GM19438 (cell line): ENCODE results near the gene MEGF6.

ENCODE experiments used
- ATAC-seq: cut with Tn5 transposase; IDR thresholded peaks from one replicate; pipeline ENCODE4 v1.9.1; 2021; ENCODE audit warnings: low read depth; ENCODE audit not compliant: unreplicated experiment

The MEGF6 gene

DNA sequence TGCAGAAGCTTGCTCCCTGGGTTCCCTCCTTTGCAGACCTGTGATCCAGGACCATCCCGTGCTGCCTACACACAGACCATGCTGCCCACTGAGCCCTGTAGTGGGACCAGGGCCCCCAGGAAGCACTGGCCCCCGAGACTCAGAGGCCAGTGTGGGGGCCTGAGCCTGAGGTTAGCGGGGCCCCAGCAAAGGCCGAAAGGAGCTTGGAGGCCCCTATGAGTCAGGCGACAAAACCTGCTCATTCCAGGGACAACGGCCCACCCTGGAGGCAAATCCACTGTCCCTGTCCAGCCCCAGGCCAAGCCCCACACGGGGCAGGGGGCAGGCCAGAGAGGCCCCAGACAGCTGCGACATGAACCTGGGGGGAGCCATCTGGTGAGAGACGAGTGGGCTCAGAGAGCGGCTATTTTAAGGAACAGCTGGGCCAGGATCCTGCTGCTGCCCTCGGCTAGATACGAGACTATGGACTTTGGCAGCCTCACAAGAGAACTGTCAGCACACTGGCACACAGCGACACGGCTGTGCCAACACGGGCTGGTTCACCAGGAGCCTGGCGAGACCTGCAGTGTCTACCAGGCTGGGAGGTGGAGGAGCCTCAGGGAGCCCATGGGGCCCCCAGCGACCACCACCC is 82.1 kb downstream of the MEGF6 start:
- no peak for ATAC-seq

DNA sequence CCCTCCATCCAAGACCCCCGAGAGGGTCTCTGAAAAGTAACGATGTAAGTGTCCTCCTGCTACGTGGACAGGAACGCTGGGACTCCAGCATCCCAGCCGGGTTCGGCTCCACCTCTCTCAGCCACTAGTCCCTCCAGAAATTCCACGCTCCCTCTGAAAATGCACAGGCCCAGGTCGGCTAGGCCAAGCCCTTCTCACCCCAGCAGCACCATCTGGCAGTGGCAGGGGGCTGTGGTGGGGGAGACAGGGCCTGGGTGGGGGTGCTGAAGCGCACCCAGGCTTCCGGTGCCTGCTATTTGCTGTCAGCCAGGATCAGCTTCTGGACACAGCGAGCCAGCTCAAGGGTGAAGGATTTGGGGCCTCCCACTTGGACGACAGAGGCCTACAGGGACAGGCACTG is 83.5 kb downstream of the MEGF6 start:
- no peak for ATAC-seq

GRCh38 chr1:3525551-3526482 is 85.5 kb downstream of the MEGF6 start:
- ATAC-seq: no peak

DNA sequence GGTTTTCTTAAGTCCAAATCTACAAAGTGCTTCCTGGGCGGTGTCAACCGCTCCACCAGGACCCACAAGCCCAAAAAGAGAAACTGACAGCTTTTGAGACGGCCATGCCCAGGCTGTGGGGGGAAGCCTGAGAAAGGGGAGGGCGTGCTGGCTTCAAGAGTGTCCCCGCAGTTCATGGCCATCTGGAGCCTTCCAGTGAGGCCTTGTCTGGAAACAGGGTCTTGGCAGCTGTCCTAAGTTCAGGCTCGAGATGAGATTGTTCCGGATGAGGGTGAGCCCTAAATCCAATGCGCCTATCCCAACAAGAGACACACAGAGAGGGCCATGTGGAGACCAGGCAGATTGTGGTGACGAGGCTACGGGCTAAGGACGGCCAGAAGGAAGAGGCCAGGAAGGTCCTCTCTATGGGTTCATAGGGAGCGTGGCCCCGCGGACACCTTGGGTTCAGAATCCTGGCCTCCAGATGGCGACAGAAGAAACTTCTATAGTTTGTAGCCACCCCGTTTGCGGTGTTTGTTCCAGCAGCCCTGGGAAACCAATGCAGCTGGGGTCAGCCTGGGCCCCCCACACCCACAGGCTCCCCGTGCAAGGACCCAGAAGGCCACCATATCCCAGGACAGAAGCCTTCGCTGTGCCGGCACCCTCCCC is 86.6 kb downstream of the MEGF6 start:
- no peak for ATAC-seq

DNA sequence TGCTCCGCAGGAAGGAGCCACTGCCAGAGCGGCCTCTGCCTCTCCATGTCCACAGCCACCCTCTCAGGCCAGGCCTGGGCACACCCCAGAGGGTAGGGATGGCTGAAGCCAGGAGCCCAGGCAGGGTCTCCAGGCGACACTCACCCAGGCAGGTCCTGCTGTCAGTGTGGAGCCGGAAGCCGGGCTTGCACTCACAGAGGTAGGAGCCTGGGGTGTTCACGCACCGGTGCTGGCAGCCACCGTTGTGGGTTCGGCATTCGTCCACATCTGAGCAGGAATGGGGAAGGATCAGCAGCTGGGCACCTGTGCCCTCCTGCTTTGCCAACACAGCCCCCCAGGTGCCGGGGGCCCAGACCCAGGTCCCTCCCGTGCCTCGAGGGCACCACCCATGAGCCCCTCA is 87.3 kb downstream of the MEGF6 start:
- ATAC-seq: no peak

DNA sequence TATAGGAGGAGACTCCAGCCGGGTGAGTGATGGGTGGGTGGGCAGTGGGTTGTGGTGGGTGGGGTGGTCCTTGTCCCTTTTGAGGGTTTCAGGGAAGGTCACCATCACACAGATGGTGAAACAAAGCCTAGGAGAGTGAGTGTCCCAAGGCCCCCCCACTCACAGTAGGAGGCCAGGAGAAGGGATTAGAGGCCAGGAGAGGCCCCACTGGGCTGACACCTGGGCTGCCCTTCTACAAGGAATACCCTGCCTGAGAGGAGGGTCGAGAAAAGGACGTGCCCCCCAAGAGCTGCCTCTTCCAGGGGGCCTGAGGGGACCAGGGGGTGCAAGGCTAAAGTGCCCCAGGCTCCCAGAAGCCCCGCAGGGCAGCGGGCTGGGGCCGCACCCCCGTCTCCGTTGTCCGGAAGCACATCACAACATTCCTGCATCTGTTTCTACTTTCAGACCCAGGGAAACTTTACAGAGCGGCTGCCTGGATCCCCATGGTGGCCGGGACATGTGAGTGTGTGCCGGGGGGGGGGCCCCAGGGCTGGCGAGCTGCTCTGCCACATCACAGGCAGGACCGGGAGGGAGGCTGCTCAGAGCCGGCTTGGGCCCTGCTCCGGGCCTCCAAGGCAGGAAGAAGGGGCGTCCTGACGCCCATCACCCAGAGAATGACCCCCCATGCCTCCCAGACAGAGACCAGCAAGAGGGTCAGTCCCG is 88.6 kb downstream of the MEGF6 start:
- ATAC-seq: no peak

DNA sequence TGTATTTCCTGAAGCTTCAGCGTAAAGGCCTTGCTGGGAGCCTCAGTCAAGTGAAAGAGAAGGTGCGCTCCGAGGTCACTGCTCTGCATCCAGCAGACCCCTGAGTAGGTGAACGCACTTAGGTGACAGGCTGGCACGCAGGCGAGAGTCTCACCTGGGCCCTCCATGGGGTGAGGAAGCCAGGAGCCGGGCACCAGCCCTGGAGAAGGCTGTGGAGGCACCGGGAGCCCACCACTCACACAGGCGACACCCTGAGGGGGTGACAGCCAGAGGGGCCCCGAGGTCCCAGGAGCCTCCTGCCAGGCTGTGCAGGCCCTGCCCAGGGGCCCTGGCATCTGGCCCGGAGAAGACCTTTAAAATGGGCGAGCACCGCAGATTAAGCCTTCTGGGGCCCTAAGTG is 89.2 kb downstream of the MEGF6 start:
- no peak for ATAC-seq

DNA sequence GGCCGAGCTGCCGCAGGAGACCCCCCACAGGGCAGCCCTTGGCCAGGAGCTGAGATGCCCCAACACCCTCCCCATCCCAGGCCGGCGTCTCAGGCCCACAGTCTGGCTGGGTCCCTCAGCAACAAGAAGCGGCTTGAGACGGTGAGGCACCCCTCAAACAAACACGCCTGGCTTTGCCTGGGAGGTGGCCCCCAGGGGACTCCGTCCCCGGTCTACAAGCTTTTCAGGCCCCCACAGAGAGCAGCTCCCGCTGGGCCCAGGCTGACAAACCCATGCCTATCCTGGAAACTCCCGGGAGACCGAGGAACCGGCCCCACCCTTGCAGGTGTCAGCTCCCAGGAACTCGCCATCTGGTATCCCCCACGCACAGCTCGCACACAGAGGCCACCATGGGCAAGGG is 89.9 kb downstream of the MEGF6 start:
- no peak for ATAC-seq

GRCh38 chr1:3520419-3521378 is 90.6 kb downstream of the MEGF6 start:
- no peak for ATAC-seq

GRCh38 chr1:3519301-3519885 is 91.9 kb downstream of the MEGF6 start:
- no peak for ATAC-seq

GRCh38 chr1:3518756-3519155 is 92.6 kb downstream of the MEGF6 start:
- ATAC-seq: no peak

DNA sequence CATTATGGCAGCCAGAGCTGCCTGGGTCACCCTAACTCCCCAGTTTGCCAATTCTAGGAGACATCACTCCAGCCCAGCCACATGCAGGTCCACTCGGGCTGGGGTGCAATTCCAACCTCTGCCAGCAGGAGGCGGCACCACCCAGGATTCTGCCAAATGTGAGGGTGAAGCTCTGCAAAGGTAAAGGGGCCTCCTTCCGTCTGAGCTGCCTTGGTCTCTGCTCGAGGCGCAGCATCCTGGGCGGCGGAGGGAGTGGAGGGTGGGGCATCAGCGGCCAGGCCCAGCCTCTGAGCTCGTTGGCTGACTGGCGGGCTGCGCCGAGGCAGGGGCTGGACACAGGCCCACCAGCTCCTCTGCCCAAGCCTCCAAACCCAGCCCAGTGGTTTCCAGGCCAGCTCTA is 93.1 kb downstream of the MEGF6 start:
- no peak for ATAC-seq

DNA sequence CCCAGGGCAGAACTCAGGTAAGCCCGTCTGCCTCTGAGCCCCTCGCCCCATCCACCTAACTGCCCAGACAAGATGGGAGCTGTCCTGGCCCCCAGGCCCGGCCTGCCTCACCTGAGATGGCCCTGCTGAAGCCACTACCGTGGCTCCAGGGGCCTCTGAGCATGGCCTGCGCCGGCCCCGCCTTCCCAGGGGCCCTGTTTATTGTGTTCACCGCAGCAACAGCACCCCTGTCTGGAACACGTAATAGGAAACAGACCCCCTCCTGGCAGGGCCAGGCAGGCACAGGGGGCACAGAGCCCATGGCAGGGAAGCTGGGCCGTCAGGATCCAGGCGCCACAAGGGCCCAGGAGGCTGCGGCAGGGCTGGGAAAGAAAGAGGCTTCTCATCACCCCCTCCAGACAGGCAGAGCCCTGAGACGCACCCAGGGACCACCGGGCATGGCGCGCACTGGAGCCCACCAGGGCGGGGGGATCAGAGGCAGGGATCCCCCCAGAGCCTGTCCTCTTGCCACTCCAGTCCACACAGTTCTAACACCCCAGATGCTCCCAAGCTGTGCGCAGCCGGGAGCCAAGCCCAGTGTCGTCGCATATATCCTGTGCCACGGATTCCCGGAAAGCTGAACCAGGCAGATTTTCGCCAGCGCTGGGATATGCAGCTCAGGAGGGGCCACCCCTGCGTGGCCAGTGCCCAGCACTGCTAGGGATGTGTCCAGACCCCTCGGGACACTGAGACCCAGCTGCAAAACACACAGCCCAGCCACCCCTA is 94.2 kb downstream of the MEGF6 start:
- ATAC-seq: no peak

- ATAC-seq: no peak
Measured at GRCh38 chr1:3516481-3516869, 94.8 kb downstream of the MEGF6 start.

DNA sequence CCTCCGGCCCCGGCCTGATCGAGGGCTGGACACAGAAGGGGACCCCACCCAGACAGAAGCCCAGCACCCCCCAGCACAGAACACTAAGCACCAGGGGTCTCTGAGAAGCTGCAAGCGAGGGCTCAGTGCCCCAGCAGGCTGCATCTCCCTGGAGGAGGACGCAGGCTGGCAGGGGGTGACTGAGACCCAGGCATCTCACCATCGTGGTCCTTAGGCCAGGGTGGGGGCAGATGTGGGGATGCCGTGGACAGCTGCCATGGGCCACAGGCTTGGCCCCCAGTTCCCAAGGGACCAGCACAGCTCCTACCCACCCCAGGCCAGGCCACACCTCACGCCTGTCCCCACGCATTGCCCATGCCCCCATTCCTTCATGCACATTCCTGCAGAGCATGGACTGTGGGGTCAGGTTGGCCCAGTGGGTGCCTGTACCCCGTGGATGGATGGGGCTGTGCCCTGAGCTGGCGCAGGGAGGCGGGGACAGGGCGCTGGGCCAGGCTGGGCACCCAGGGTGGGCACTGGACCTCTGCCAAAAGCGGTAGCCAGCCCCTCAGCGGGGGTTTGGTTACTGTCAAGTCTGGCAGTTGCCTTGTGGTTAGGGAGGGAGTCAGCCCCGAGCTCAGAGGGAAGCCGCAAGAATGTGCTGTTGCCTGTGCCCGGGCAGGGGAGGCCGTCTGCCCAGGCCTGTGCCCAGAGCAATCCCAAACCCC is 95.4 kb downstream of the MEGF6 start:
- ATAC-seq: no peak

GRCh38 chr1:3515272-3515671 is 96.0 kb downstream of the MEGF6 start:
- no peak for ATAC-seq

DNA sequence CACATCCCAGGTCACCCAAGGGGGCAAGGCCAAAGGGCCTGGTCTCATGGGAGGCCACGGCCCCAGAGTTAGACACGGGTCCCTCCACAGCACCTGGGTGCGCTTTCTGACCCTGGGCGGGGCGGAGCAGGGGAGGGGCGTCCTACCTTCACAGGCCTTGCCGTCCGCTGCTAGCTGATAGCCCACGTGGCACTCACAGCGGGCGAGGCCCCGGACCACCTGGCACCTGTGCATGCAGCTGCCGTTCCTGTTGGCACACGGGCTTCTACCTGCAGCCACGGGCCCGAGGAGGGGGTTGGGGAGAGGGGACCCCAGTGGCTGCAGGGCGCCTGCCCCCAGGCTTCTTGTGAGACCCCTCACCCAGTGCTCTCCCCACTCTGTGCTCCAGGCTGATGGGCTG is 96.9 kb downstream of the MEGF6 start:
- ATAC-seq: no peak

- ATAC-seq: no peak
Measured at GRCh38 chr1:3511856-3512255, 99.5 kb downstream of the MEGF6 start.
